Activated CD4-positive, alpha-beta T cell treated with anti-CD3 and anti-CD28 coated beads, Interleukin-2, amount 50 U/mL, for 1 hour (primary cell): ENCODE results near the gene CAPN8.

Experiments used
- DNase-seq: peaks from one replicate; pipeline ENCODE4 v3.0.0-alpha.2; 2020

CAPN8 gene

GRCh38 chr1:223609977-223610376 lies 55.5 kb downstream of the CAPN8 start:
- DNase-seq = no peak

DNA sequence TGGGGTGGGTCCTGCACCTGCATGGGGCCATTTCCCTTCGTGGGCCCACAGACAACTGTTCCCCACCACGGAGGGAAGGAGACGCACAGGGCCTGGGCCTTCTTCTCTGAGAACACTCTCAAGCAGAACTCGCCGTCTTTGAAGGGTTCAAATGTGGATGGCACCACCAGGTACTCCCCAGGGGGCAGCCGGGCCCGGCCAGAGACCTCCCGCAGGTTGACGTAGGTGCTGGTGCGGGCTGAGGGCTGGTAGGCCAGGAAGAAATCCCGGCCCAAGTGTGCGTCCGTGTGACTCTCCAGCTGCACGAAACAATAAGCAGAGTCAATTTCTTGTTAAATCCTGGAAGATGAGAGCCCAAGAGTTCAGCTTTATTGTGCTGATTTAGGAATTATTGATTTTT lies 56.4 kb downstream of the CAPN8 start:
- DNase-seq = no peak

DNA sequence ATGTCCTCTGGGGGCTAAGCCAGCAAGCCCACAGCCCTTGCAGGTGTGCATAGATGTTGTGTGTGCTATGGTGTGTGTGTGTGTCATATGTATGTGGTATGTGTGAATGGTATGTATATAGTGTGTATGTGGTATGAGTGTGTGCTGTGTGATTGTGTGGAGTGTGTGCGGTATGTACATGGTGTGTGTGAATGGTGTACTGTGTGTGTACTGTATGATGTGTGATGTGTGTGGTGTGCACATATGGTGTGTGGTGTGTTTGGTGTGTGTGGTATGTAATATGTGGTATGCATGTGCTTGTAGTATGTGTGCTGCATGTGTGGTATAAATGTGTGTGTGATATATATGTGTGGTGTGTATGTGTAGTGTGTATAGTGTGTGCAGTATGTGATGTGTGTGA lies 107.0 kb downstream of the CAPN8 start:
- DNase-seq = no peak

- no peak for DNase-seq
Observed at GRCh38 chr1:223557130-223557475, 108.4 kb downstream of the CAPN8 start.

DNA sequence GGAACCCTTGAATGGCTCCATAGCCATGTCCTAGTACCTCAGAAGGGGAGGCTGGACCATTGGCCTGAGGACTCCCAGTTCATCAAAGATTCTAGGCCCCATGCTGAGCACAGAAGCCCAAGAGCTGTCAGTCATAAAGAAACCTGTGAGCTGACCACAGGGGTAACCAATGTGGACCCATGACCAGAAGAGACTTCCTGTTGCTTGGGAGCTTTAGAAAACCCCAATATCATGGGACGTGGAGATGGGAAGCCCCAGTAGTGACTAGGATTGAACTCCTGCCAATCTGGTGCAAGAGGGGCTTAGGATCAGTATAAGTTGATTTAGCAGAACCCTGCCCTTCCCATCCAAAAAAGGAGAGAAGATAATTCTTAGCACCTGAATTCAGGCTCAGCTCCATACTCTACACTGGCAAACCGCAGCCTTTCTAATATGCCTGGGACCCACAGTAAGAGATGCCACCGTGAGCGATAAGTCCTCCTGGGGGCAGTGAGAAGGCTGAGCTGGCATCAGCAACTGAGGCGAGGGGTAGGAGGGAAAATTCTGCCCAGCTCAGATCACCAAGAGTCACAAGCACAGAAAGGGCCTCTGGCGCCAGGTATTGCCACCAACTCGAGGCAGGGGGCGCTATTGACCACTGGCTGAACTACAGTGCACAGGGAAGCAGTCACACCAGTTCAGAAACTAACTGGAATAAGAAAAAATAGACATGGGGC lies 108.9 kb downstream of the CAPN8 start:
- peak; percentile 20 for DNase-seq

DNA sequence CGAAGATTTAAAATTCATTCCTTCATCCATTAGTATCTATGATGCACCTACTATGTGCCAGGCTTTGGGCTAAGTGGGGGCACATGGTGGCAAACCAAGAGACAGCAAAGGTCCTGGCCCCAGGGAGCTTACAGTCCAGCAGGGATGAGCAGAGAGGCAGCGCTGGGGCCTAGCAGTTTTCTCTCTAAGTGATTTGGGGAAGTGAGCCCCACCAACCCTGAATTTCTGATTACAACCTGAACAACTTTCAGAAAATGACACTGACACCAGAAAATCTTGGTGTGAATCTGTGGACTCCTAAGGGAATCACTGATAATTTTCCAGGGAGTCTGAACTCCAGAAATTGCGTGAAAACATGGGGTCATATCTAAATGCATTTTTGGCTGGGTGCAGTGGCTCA lies 111.5 kb downstream of the CAPN8 start:
- DNase-seq = no peak

- DNase-seq = no peak
Observed at GRCh38 chr1:223551610-223552009, 113.9 kb downstream of the CAPN8 start.

DNA sequence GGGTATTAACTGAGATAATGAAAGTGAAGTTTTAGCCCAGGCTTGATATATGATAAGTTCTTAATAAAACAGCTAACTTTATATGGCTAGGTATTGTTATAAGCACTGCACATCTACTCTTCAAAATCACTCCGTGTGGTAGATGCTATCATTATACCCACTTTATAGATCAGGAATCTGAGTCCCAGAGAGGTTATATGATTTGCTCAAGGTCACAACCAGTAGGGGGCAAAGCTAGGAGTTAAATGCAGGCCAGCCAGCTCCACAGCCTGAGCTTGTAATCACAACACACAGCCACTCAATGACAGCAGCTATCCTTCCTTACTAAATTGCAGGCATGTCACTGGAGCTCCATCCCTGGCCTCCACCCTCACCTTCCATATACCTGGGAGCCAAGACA lies 115.8 kb downstream of the CAPN8 start:
- no peak for DNase-seq

- no peak for DNase-seq
Observed at GRCh38 chr1:223547316-223548114, 118.0 kb downstream of the CAPN8 start.

- no peak for DNase-seq
Observed at GRCh38 chr1:223545343-223545742, 120.2 kb downstream of the CAPN8 start.

- no peak for DNase-seq
Observed at GRCh38 chr1:223543560-223543959, 121.9 kb downstream of the CAPN8 start.

- DNase-seq = no peak
Observed at GRCh38 chr1:223542831-223543230, 122.7 kb downstream of the CAPN8 start.

- no peak for DNase-seq
Observed at GRCh38 chr1:223540485-223541106, 124.9 kb downstream of the CAPN8 start.

- DNase-seq = no peak
Observed at GRCh38 chr1:223539750-223540149, 125.8 kb downstream of the CAPN8 start.

GRCh38 chr1:223538981-223539380 lies 126.5 kb downstream of the CAPN8 start:
- no peak for DNase-seq

GRCh38 chr1:223535319-223535718 lies 130.2 kb downstream of the CAPN8 start:
- DNase-seq = no peak

- no peak for DNase-seq
Observed at GRCh38 chr1:223534677-223535076, 130.8 kb downstream of the CAPN8 start.

DNA sequence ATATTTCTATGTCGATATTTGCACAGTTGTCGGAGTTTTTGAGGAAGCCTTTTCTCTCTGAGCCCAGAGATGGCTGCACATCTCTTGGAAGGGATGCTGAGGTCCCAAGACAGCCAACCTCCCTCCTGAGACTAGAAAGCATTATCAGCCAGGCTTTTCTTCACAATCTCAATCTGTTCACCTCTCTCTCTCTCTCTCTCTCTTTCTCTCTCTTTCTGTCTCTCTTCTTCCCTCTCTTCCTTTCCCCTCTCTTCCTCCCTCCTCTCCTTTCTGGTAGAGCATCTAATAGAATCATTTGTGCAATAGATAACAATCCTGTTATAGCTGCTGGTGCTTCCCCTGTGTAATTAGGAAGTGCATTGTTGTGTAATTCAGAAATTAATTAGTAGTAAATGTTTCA lies 131.8 kb downstream of the CAPN8 start:
- DNase-seq = no peak

- peak; percentile 40 for DNase-seq
Observed at GRCh38 chr1:223531742-223532341, 133.7 kb downstream of the CAPN8 start.

GRCh38 chr1:223525957-223526356 lies 139.5 kb downstream of the CAPN8 start:
- DNase-seq = no peak

DNA sequence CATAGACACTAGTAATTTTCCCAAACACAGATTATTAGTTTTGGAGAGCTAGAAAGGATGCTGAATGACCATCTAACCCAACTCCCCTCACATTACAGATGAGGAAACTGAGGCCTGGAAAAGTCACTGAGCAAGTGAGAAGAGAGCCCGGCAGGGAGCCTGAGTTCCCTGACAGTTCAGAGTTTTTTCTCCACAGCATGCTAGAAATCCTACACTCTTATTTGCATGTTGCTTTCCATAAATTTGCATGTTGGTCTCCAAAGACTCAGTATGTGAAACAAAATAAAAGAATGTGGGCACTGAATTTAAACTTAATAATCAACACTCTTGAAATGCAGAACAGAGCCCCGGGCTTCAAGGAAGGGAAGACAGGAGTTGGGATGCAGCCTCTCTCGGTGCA lies 140.0 kb downstream of the CAPN8 start:
- DNase-seq = no peak

GRCh38 chr1:223524930-223525451 lies 140.5 kb downstream of the CAPN8 start:
- DNase-seq = no peak

DNA sequence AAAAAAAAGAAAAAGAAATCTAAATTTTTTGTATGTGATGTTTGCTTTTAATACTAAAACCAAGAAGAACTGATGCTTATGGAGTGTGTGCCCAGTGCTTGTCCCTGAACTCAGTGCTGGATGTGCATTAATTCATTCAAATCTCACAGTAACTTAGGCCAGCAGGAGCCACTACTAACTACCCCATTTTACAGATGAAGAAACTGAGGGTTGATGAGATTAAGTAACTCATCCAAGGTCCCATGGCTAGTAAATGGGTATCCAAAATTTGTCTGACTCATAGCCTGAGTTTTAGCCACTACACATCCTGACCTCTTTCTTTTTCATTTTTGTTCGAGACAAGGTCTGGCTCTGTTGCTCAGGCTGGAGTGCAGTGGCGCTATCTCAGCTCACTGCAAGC lies 144.4 kb downstream of the CAPN8 start:
- DNase-seq = no peak

DNA sequence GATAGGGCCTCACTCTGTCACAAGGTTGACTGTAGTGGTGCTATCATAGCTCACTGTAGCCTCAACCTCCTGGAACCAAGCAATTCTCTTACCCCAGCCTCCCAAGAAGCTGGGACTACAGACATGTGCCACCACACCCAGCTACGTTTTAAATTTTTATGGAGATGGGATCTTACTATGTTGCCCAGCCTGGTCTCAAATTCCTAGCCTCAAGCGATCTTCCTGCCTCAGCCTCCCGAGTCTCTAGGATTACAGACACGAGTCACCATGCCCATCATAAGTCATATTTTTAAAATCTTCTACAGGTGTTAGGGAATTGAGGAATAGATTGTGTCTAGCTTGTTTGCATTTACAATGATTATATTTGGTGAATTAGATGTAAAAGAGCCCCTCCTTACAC lies 145.3 kb downstream of the CAPN8 start:
- no peak for DNase-seq
